Activated CD8-positive, alpha-beta T cell treated with anti-CD3 and anti-CD28 coated beads, Interleukin-2, amount 10 ng/mL, durations not matched to agents 7 days and 5 days (primary cell): ENCODE results near the gene LIME1. TPM values are rescaled to one million over a fixed set of nuclear protein-coding genes. Genes with fewer than 3 reads are reported as not detected.
A peak's percentile ranks its signal among the peaks of the same experiment; 100 is the strongest.

Experiments used
- ATAC-seq: fragments of 150-1000 bp; cut with Tn5 transposase; one replicate; pipeline ENCODE4 v1.10.0; 2021; ENCODE audit warnings: moderate library complexity
- CTCF ChIA-PET: fragments of 350-600 bp; sonication (Branson Sonifier 250); formaldehyde crosslinking; loops from one replicate; lab custom pipeline; 2021; ENCODE audit warnings: antibody characterized with exemption; lab: Charles Lee
- POLR2A ChIA-PET: fragments of 350-600 bp; sonication (Branson Sonifier 250); formaldehyde crosslinking; loops from one replicate; lab custom pipeline; 2021; ENCODE audit warnings: antibody characterized with exemption; lab: Charles Lee
- DNase-seq: peaks from one replicate; pipeline ENCODE4 v3.0.0-alpha.2; 2020
- H3K27ac Mint-ChIP-seq: one replicate; pipeline ENCODE4 v1.8.0; 2021; ENCODE audit warnings: mild to moderate bottlenecking, mixed read lengths
- H3K27me3 Mint-ChIP-seq: one replicate; pipeline ENCODE4 v1.8.0; 2021; ENCODE audit warnings: low read depth, mixed read lengths
- H3K36me3 Mint-ChIP-seq: one replicate; pipeline ENCODE4 v1.8.0; 2021; ENCODE audit warnings: low read depth, mixed read lengths
- H3K4me1 Mint-ChIP-seq: one replicate; pipeline ENCODE4 v1.8.0; 2021; ENCODE audit warnings: low read depth, mixed read lengths
- H3K4me3 Mint-ChIP-seq: one replicate; pipeline ENCODE4 v1.8.0; 2021; ENCODE audit warnings: mild to moderate bottlenecking, mixed read lengths
- H3K9me3 Mint-ChIP-seq: one replicate; pipeline ENCODE4 v1.8.0; 2022; ENCODE audit warnings: mixed read lengths; ENCODE audit not compliant: insufficient read depth
- total RNA-seq, 2 experiments: library from RNA; stranded (reverse); gene quantifications; one replicate each; pipeline ENCODE4 v1.2.3, GENCODE V29; 2021

Gene LIME1
- total RNA-seq, 2 experiments from 2014 or later: 163 to 165 TPM

DNA sequence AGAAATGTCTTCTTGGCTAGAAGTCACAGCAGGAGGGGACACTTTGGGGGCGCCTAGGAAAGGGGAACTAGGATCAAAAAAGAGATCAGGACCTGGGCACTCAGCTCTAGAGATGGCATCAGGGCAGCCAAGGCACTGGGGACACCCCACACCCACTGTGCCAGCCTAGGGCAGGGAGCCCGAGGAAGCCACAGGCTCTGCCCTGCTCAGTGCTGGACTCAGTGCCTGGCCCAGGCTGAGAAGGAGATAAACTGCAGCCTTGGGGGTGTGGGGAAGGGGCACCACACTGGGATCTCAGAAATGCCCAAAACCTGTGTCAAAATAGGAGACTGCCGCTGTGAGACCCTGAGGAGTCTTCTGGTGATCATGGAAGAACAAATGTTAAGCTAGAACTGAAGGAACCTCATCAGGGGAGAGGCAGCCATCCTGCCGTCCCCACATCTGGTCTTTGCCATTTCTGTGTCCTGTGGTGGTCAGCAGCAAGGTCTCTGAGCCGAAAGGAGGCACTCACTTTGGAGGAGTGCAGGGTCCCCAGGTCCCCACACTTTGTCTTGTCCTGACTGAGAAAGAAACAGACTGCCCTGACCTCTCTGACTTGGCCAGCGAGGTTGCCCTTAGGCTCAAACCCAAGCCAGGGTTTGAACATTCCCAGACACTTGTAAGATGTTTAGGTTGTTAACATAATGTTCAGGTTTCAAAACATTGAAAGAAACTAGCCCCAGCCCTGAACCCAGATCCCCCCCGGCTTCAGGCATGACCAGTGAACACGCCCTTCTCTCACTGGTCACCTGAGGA is 31.0 kb upstream of the LIME1 start:
- H3K4me3 Mint-ChIP-seq: peak overlapping the region; percentile 90
- no peak overlapping the region for H3K27ac Mint-ChIP-seq
- no peaks in the 10 kb centered on the region for H3K27me3 Mint-ChIP-seq
- H3K9me3 Mint-ChIP-seq: no peaks in the 10 kb centered on the region
- ATAC-seq: no peak
- DNase-seq: no peak
- peaks cover 29% of the 10 kb centered on the region for H3K4me1 Mint-ChIP-seq
- ChIA-PET CTCF (interaction anchor here (1.4 to 4.2 kb wide), 4 partner anchors 32 to 159 kb away, joined by 5 to 70 read pairs (median 30); partner anchors contain the start of genes LIME1, SLC2A4RG and TPD52L2), POLR2A (no interaction called here)
- peaks cover 42% of the 10 kb centered on the region for H3K36me3 Mint-ChIP-seq

DNA sequence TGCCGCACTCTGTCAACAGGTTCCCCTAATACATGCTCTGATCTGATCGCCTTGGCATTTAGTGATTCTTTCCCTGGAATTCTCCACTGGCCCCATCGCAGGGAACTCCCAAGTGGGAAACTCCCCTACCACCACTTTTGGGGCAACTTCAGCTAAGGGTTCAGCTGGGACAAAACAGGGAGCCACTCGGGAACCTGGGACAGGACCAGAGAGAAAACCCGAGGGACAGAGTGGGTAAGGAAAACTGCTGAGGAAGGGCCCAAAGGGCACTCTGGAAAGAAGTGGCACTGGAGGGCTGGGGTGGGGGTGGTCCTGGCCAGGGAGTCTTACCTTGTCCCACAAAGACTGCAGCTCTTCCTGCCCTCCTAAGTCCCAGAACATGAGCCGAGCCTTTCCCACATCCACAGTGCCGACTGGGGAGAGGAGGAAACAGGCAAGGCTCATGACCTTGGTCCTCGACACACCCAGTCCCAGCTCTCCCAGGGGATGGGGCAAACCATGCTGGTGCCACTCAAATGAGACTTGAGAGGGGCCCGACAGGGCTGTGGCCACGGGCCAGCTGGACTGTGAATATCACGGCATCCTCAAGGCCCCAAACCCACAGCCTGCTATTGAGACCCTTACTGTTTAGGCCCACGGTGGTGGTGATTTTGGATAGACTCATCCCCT is 30.3 kb upstream of the LIME1 start:
- Mint-ChIP-seq H3K4me3 (peak overlapping the region; percentile 90), H3K4me1 (peaks cover 36% of the 10 kb centered on the region), H3K36me3 (peaks cover 49% of the 10 kb centered on the region), H3K27ac (peak overlapping the region; percentile 81), H3K27me3 (no peaks in the 10 kb centered on the region), H3K9me3 (no peaks in the 10 kb centered on the region)
- DNase-seq: no peak
- POLR2A ChIA-PET: interaction anchor here (1.3 kb wide), 1 partner anchor 159 kb away, joined by 4 read pairs; the partner anchor contains the start of gene TPD52L2
- CTCF ChIA-PET: interaction anchor here (0.6 to 4.2 kb wide), 5 partner anchors 27 to 158 kb away, joined by 3 to 70 read pairs (median 15); partner anchors contain the start of genes LIME1, SLC2A4RG and TPD52L2
- ATAC-seq: no peak

DNA sequence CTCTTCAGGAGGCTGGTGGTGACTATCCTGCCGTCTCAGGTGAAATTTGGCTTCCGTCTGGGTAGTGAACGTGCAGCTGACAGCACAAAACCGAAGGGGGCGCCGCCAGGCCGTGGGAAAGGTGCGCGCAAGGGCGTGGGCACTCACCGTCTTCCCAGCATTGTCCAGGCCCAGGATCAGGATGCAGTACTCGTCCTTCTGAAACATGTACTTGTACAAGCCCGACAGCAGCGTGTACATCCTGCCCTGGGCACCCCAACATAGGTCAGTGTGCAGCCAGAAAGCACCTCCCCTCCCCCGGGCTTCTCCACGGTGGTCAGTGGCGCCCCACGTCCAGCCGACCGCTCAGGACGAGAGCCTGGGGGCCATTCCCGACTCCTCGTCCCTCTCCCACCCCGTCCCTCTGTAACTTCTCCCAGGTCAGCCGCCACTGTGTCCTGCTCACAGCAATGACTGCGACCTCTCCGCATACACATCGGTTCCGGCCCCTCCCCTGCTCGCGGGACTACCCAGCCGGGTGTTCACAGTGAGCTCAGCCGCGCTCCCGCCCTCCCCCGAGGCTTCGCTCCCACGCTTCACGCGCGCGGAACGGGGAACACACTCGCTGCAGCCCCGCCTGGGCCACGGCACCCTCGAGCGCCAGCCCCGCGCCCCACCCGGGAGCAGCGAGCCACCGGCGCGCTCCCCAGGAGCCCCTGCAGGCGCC is 29.5 kb upstream of the LIME1 start:
- CTCF ChIA-PET: interaction anchor here (0.6 to 4.2 kb wide), 25 partner anchors 8 to 351 kb away, joined by 3 to 70 read pairs (median 5); partner anchors contain the start of genes LIME1, RTEL1, SAMD10 and SLC2A4RG
- Mint-ChIP-seq H3K27me3 (no peaks in the 10 kb centered on the region), H3K9me3 (no peaks in the 10 kb centered on the region), H3K36me3 (peaks cover 58% of the 10 kb centered on the region), H3K4me1 (peaks cover 38% of the 10 kb centered on the region), H3K4me3 (peak overlapping the region; percentile 90), H3K27ac (peak overlapping the region; percentile 81)
- peak; percentile 76 for DNase-seq
- POLR2A ChIA-PET: interaction anchor here (0.6 to 2.2 kb wide), 12 partner anchors 9 to 262 kb away, joined by 3 to 19 read pairs (median 4); partner anchors contain the start of genes LIME1, RTEL1, SLC2A4RG and TPD52L2
- peak; percentile 62 for ATAC-seq

GRCh38 chr20:63707558-63708300 is 28.7 kb upstream of the LIME1 start, which contains the start of the genes ARFRP1 and ZGPAT:
ARFRP1 (minus strand) TSS chr20:63707976; CDS start chr20:63707091, 885 bp downstream.
ZGPAT (plus strand) TSS chr20:63708039; CDS start chr20:63708581, 542 bp downstream.
- H3K4me3 Mint-ChIP-seq: peak within 1 kb of the TSS; percentile 90
- peaks cover 44% of the 10 kb centered on the region for H3K4me1 Mint-ChIP-seq
- DNase-seq (peak; percentile 90), ATAC-seq (peak; percentile 81)
- no peaks in the 10 kb centered on the region for H3K27me3 Mint-ChIP-seq
- ChIA-PET POLR2A (interaction anchor here (0.6 to 2.2 kb wide), 20 partner anchors 9 to 356 kb away, joined by 3 to 19 read pairs (median 4); partner anchors contain the start of genes GMEB2, LIME1, RTEL1 and SLC2A4RG), CTCF (interaction anchor here (0.6 to 4.2 kb wide), 28 partner anchors 8 to 350 kb away, joined by 3 to 70 read pairs (median 4); partner anchors contain the start of genes GMEB2, LIME1, RTEL1 and SAMD10)
- peaks cover 65% of the 10 kb centered on the region for H3K36me3 Mint-ChIP-seq
- peak within 1 kb of the TSS; percentile 81 for H3K27ac Mint-ChIP-seq
- no peaks in the 10 kb centered on the region for H3K9me3 Mint-ChIP-seq

DNA sequence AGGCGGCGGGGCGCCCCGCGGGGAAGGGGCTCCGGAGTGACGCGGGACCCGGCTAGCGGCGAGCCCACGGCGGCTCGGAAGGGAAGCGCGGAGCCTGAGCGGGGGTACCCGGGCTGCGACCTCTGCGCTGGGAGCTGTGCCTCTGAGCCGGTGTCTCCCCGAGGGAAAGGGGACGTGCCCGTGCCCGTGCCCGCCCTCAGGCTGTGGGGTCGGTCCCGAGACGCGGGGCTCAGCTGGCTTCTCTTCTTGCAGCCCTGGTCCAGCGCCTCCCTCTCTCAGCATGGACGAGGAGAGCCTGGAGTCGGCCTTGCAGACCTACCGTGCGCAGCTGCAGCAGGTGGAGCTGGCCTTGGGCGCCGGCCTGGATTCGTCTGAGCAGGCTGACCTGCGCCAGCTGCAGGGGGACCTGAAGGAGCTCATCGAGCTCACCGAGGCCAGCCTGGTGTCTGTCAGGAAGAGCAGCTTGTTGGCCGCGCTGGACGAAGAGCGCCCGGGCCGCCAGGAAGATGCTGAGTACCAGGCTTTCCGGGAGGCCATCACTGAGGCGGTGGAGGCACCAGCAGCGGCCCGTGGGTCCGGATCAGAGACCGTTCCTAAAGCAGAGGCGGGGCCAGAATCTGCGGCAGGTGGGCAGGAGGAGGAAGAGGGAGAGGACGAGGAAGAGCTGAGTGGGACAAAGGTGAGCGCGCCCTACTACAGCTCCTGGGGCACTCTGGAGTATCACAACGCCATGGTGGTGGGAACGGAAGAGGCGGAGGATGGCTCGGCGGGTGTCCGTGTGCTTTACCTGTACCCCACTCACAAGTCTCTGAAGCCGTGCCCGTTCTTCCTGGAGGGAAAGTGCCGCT is 27.9 kb upstream of the LIME1 start:
- Mint-ChIP-seq H3K27ac (peak overlapping the region; percentile 75), H3K4me1 (peaks cover 45% of the 10 kb centered on the region), H3K27me3 (no peaks in the 10 kb centered on the region), H3K4me3 (peak overlapping the region; percentile 90), H3K9me3 (no peaks in the 10 kb centered on the region), H3K36me3 (peaks cover 72% of the 10 kb centered on the region)
- ATAC-seq (peak; percentile 15), DNase-seq (peak; percentile 27)
- POLR2A ChIA-PET: interaction anchor here (0.6 to 2.2 kb wide), 16 partner anchors 8 to 356 kb away, joined by 3 to 19 read pairs (median 5); partner anchors contain the start of genes GMEB2, LIME1, RTEL1 and SLC2A4RG
- CTCF ChIA-PET: interaction anchor here (0.6 to 4.2 kb wide), 21 partner anchors 11 to 349 kb away, joined by 3 to 70 read pairs (median 7); partner anchors contain the start of genes GMEB2, LIME1, RTEL1 and SAMD10

- peak; percentile 20 for DNase-seq
- no peaks in the 10 kb centered on the region for H3K9me3 Mint-ChIP-seq
- CTCF ChIA-PET: interaction anchor here (1.9 to 4.2 kb wide), 3 partner anchors 28 to 155 kb away, joined by 15 to 70 read pairs (median 46); partner anchors contain the start of genes LIME1, SLC2A4RG and TPD52L2
- peaks cover 45% of the 10 kb centered on the region for H3K4me1 Mint-ChIP-seq
- peak overlapping the region; percentile 34 for H3K27ac Mint-ChIP-seq
- H3K27me3 Mint-ChIP-seq: no peaks in the 10 kb centered on the region
- H3K4me3 Mint-ChIP-seq: peak overlapping the region; percentile 90
- ATAC-seq: no peak
- H3K36me3 Mint-ChIP-seq: peaks cover 78% of the 10 kb centered on the region
- POLR2A ChIA-PET: interaction anchor here (0.6 to 2.0 kb wide), 3 partner anchors 9 to 51 kb away, joined by 3 to 5 read pairs (median 3); partner anchors contain the start of gene RTEL1
Measured at GRCh38 chr20:63709149-63709527, 27.3 kb upstream of the LIME1 start.

DNA sequence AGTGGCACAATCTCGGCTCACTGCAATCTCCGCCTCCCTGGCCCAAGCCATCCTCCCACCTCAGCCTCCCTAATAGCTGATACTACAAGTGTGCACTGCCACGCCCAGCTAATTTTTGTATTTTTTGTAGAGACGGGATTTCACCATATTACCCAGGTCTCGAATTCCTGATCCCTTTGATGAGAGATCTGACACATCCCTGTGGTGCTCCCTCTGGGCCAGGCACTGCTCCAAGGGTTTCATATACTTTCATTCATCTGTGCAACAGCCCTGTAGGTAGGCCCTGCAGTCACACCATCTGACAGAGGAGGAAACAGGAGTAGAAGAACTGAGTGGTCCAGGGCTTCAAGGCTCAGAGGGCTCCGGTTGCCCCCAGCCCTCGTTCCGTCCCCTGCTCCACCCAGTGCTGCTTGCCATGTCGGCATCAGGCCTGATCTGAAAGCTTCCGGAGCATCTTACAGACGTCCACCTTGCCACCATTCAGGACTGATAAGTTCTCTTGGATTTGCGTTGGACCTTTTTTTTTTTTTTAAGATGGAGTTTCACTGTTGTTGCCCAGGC is 25.3 kb upstream of the LIME1 start:
- Mint-ChIP-seq H3K4me3 (no peak overlapping the region), H3K9me3 (peaks cover 3% of the 10 kb centered on the region), H3K27ac (no peak overlapping the region), H3K36me3 (peaks cover 77% of the 10 kb centered on the region), H3K4me1 (peaks cover 45% of the 10 kb centered on the region), H3K27me3 (no peaks in the 10 kb centered on the region)
- ChIA-PET POLR2A (interaction anchor here (0.8 kb wide), 1 partner anchor 32 kb away, joined by 3 read pairs; no protein-coding TSS in a partner anchor), CTCF (interaction anchor here (1.2 to 1.3 kb wide), 2 partner anchors 16 to 263 kb away, joined by 3 to 6 read pairs; no protein-coding TSS in a partner anchor)
- ATAC-seq: no peak
- no peak for DNase-seq

DNA sequence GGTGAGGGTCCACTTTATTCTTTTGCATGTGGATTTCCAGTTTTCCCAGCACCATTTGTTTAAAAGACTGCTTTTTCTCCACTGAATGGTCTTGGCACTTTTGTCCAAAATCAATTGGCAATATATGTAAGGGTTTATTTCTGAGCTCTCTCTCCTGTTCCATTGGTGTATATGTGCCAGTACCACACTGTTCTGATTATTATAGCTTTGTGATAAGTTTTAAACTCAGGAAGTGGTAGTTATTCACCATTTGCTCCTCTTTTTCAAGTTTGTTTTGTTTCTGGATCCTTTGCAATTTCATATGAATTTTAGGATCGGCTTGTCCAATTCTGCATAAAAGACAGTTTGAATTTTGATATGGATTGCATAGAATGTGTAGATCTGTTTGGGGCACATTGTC is 24.3 kb upstream of the LIME1 start:
- Mint-ChIP-seq H3K4me1 (peaks cover 39% of the 10 kb centered on the region), H3K27me3 (no peaks in the 10 kb centered on the region), H3K27ac (no peak overlapping the region), H3K36me3 (peaks cover 79% of the 10 kb centered on the region), H3K4me3 (no peak overlapping the region), H3K9me3 (peaks cover 5% of the 10 kb centered on the region)
- ATAC-seq (no peak), DNase-seq (no peak)
- POLR2A ChIA-PET: no interaction called here
- CTCF ChIA-PET: interaction anchor here (1.3 kb wide), 1 partner anchor 262 kb away, joined by 3 read pairs; no protein-coding TSS in a partner anchor

GRCh38 chr20:63714858-63715257 is 21.6 kb upstream of the LIME1 start:
- H3K9me3 Mint-ChIP-seq: peaks cover 12% of the 10 kb centered on the region
- ATAC-seq (no peak), DNase-seq (no peak)
- H3K4me3 Mint-ChIP-seq: no peak overlapping the region
- POLR2A ChIA-PET: interaction anchor here (1.0 kb wide), 1 partner anchor 13 kb away, joined by 3 read pairs; no protein-coding TSS in a partner anchor
- H3K36me3 Mint-ChIP-seq: peaks cover 88% of the 10 kb centered on the region
- no peak overlapping the region for H3K27ac Mint-ChIP-seq
- no peaks in the 10 kb centered on the region for H3K27me3 Mint-ChIP-seq
- peaks cover 32% of the 10 kb centered on the region for H3K4me1 Mint-ChIP-seq
- CTCF ChIA-PET: interaction anchor here (1.3 kb wide), 1 partner anchor 7 kb away, joined by 4 read pairs; the partner anchor contains the start of genes ARFRP1 and ZGPAT
